Spleen (tissue), 11 donors: ENCODE measurements around the gene CLCN7. TPM values are rescaled to one million over a fixed set of nuclear protein-coding genes. Genes with fewer than 3 reads are reported as not detected.

Experiments
- DNase-seq: peaks from one replicate; pipeline ENCODE4 v3.0.0-alpha.2; 2020
- H3K27ac ChIP-seq, 8 donors: fragments of 200-600 bp; sonication (generic) in 7 of 8; 1 replicate in 4 of 8; 2 replicates in 4 of 8; pipeline versions ENCODE4 v1.5.0 to v1.8.0; 2016 to 2021; ENCODE audit warnings: inconsistent platforms in 4 of 8, mild to moderate bottlenecking in 4 of 8, moderate library complexity in 1 of 8
- H3K27me3 ChIP-seq, 7 donors: fragments of 200-600 bp; sonication (generic) in 6 of 7; replicated peaks in 1 of 7; 1 replicate in 4 of 7; 2 replicates in 3 of 7; pipeline versions ENCODE4 v1.5.0 to v1.8.0; 2016 to 2021; ENCODE audit warnings: inconsistent platforms in 3 of 7, mild to moderate bottlenecking in 1 of 7
- H3K36me3 ChIP-seq, 6 donors: fragments of 200-600 bp; sonication (generic) in 5 of 6; 1 replicate in 4 of 6; 2 replicates in 2 of 6; pipeline versions ENCODE4 v1.5.0 to v1.8.0; 2016 to 2021; ENCODE audit warnings: inconsistent platforms in 2 of 6
- H3K4me1 ChIP-seq, 6 donors: fragments of 200-600 bp; sonication (generic) in 5 of 6; 1 replicate in 3 of 6; 2 replicates in 3 of 6; pipeline versions ENCODE4 v1.5.0 to v1.8.0; 2016 to 2021; ENCODE audit warnings: inconsistent platforms in 3 of 6
- H3K4me3 ChIP-seq, 8 donors: fragments of 200-600 bp; sonication (generic) in 7 of 8; 1 replicate in 4 of 8; 2 replicates in 4 of 8; pipeline versions ENCODE4 v1.5.0 to v1.8.0; 2016 to 2021; ENCODE audit warnings: inconsistent platforms in 4 of 8, mild to moderate bottlenecking in 4 of 8, moderate library complexity in 2 of 8
- H3K9me3 ChIP-seq, 8 donors: fragments of 200-600 bp; sonication (generic) in 7 of 8; 1 replicate in 4 of 8; 2 replicates in 4 of 8; pipeline versions ENCODE4 v1.5.0 to v1.8.0; 2016 to 2021; ENCODE audit warnings: inconsistent platforms in 4 of 8
- POLR2A ChIP-seq, 3 donors: fragments of 450-650 bp; IDR thresholded peaks; one replicate each; pipeline ENCODE4 v1.5.1; 2017; ENCODE audit warnings: antibody characterized with exemption in 3 of 3, mild to moderate bottlenecking in 1 of 3
- POLR2AphosphoS5 ChIP-seq, 3 donors: sonication (generic); formaldehyde crosslinking; IDR thresholded peaks; one replicate each; pipeline ENCODE4 v1.5.1; 2017; ENCODE audit warnings: antibody characterized with exemption in 3 of 3
- WGBS, 5 donors: extraction: QIAGEN DNeasy Blood & Tissue Kit in 3 of 5; methylation state at CpG; one replicate each; pipeline versions ENCODE4 v1.1.5 to v1.1.7; 2013 to 2018; 5-methylcytosine and 5-hydroxymethylcytosine counted together
- intact Hi-C: fragments of 100-400 bp; cut with DNase I; formaldehyde crosslinking; loops from one replicate; pipeline ENCODE4 v1.15.0; 2023; ENCODE audit warnings: low total_unique reads
- polyA plus RNA-seq, 3 donors: library from polyadenylated mRNA; stranded (reverse); fragments of 200-250 nt; gene quantifications; one replicate each; pipeline ENCODE4 v1.2.1, GENCODE V29; 2013
- total RNA-seq, 7 donors: library from RNA; depleted of rRNA in 3 of 7; stranded (reverse); fragments of >200 nt in 3 of 7; fragmentation: NEBNext Ultra II Directional in 4 of 7; extraction: Animal tissue kit (Norgen Biotek cat#: 25700) in 4 of 7; gene quantifications; one replicate each; pipeline versions ENCODE4 v1.1.0 to v1.2.1, GENCODE V29; 2016 to 2021
- TF ChIP-seq, protein P1 (sequence below), 11 experiments: fragments of 200-600 bp in 7 of 11; fragments of 450-650 bp in 4 of 11; sonication (generic) in 4 of 11; IDR thresholded peaks in 8 of 11; conservative IDR thresholded peaks in 3 of 11; 1 replicate in 7 of 11; 2 replicates in 4 of 11; pipeline versions ENCODE4 v1.4.0 to v1.8.0; 2016 to 2021; ENCODE audit warnings: antibody characterized with exemption in 11 of 11, inconsistent platforms in 4 of 11, mild to moderate bottlenecking in 1 of 11
- donor health status: healthy with polysubstance abuse.
- donor health status: DM: no; HTN: no; CAD: no; lungs with moderate emphysema.
- donor health status: DM: no; HTN: no; CAD: no.
- donor health status: Bipolar disorder and iron deficiency.
- donor health status: healthy.
- donor health status: DM: no; HTN: no; CAD: no.
- donor health status: DM: yes; HTN: yes; CAD: no.

CLCN7 gene
- total and polyA plus RNA-seq, 10 donors = 43.2 to 146 (median 115) TPM

DNA sequence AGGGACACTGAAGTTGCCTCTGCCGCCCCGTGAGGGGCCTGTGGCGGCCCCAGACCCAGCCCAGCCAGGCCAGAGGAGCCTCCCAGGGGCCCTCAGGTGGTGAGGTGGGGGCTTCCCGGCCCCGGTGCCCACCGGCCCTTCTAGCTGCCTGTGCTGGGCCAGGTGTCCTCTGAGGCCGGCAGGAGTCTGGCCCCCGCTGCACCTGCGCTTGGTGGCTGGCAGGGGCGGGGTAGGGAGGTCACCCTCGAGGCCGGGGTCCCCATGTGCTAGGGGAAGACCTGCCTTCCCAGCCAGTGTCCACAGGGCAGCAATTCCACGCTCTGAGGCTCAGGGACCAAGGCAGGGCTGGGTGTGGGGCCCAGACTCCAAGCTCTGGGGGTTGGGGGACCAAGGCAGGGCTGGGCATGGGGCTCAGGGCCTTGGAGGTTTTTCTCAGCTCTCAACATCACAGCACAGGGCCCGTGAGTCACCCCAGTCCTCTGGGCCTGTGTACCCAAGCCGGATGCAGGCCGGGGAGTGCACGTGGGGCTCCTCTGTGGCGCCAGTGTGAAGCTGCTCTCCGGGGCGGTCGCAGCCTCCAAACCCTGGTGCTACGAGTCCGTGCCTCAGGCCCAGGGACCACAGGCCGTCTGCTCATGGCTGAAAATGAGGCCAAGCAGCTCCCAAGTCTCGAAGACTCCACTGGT is 29.2 kb downstream of the CLCN7 start:
- intact Hi-C loops = no loop called here
- TF ChIP-seq POLR2A (IDR thresholded peaks at IDR 0.05) (no peak), POLR2AphosphoS5 (IDR thresholded peaks at IDR 0.05) (no peak)
- TF ChIP-seq, protein P1, sequence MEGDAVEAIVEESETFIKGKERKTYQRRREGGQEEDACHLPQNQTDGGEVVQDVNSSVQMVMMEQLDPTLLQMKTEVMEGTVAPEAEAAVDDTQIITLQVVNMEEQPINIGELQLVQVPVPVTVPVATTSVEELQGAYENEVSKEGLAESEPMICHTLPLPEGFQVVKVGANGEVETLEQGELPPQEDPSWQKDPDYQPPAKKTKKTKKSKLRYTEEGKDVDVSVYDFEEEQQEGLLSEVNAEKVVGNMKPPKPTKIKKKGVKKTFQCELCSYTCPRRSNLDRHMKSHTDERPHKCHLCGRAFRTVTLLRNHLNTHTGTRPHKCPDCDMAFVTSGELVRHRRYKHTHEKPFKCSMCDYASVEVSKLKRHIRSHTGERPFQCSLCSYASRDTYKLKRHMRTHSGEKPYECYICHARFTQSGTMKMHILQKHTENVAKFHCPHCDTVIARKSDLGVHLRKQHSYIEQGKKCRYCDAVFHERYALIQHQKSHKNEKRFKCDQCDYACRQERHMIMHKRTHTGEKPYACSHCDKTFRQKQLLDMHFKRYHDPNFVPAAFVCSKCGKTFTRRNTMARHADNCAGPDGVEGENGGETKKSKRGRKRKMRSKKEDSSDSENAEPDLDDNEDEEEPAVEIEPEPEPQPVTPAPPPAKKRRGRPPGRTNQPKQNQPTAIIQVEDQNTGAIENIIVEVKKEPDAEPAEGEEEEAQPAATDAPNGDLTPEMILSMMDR (IDR thresholded peaks at IDR 0.05 in 8 of 11, conservative IDR thresholded peaks at IDR 0.05 in 3 of 11) = no peak
- DNase-seq = no peak
- no peak overlapping the region for H3K4me3 ChIP-seq
- WGBS, 5 donors = 78 to 92% (median 86%) methylated on average over 8 to 25 of the region's 25 CpGs
- H3K4me1 ChIP-seq = peaks cover 0 to 28% (median 2%) of the 10 kb centered on the region in 6 donors
- H3K27ac ChIP-seq = peak overlapping the region in 3 of 8 donors; percentile 51 to 87 (median 60)
- no peaks in the 10 kb centered on the region for H3K27me3 ChIP-seq
- peaks cover 0 to 70% (median 53%) of the 10 kb centered on the region in 6 donors for H3K36me3 ChIP-seq
- H3K9me3 ChIP-seq = no peaks in the 10 kb centered on the region

DNA sequence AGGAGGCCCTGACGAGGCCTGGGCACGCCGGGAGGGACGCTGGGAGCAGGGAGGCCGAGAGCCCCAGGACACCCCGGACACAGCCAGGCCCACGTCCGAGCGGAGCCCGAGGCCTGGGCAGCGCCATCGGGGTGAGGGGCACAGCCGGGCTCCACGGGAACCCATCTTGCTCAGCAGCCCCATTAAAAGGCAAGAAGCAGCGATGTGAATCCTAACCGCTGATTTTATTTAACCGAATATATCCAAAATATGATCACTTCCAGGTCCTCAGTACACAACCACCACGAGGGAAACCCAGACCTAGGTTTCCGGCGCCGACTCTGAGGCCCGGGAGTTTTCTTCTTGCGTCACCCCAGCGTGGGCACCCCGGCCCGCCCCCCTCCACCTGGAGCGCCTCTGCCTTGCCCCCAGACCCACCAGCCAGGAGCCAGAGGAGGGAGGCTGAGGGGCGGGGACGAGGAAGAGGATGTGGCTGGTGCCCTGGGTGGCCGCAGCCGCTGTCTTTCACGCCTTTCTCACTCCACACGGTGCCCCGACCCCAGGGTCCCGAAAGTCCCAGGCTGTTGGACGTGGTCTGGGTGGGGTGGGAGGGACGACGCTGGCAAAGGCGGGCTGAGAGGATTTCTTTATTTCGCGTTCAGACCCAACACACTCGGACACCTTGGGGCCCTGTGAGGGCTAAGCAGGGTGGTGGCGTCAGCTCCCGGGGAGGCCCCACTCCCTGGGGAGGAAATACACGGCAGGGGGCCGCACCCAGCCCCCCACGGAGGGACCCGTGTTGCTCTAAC is 29.9 kb downstream of the CLCN7 start:
- H3K4me1 ChIP-seq = peaks cover 0 to 28% (median 2%) of the 10 kb centered on the region in 6 donors
- 75 to 90% (median 79%) methylated on average over 39 to 48 of the region's 48 CpGs for WGBS, 5 donors
- no peaks in the 10 kb centered on the region for H3K9me3 ChIP-seq
- H3K27ac ChIP-seq = peak overlapping the region in 3 of 8 donors; percentile 51 to 87 (median 60)
- H3K27me3 ChIP-seq = no peaks in the 10 kb centered on the region
- H3K4me3 ChIP-seq = no peak overlapping the region
- peaks cover 0 to 62% (median 47%) of the 10 kb centered on the region in 6 donors for H3K36me3 ChIP-seq
- DNase-seq = no peak
- peak in 1 of 3 donors; percentile 44 for TF ChIP-seq POLR2AphosphoS5 (IDR thresholded peaks at IDR 0.05)
- TF ChIP-seq, protein P1 (IDR thresholded peaks at IDR 0.05 in 8 of 11, conservative IDR thresholded peaks at IDR 0.05 in 3 of 11) = no peak
- intact Hi-C loops = no loop called here

DNA sequence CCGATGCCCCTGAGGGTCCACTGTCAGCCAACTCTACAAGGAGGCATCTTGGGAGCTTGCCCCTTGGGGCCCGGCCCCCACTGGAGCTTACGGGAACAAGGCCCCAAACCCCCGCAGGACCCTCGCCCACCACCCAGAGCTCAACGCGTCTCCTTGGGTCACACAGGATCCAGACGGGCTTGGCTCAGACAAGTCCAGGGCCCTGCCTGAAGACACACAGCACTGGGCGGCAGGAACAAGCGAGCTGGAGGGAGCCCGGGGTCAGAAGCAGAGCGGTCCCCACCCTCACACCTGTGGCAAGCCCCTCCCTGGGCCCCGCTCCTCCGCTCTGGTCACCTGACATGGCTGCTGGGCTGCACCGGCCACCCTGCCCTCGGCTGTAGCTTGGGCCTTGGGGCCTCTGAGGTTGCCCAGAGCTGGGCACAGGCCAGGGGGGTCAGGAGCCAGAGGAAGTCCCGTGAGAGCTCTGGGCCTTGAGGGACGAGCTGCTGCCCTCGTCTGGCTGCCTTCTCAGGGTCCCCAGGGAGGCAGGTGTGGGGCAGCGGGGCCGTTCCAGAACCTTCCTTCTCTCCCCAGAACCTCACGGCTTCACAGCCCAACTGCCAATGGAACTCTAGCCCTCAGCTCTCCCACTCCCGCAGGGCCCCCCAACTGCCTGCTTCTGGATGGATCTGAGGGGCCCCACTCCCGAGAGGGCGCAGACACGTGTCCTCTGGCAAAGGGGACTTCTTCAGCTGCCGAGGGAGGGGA is 30.7 kb downstream of the CLCN7 start, which contains the start of gene CCDC154:
TSS of gene CCDC154 (minus strand) at position 577 of the 750 bp plus-strand sequence. CDS start at position 343, 234 bp downstream.
- no peak for DNase-seq
- no peaks in the 10 kb centered on the region for H3K9me3 ChIP-seq
- H3K27ac ChIP-seq = peak within 1 kb of the TSS in 3 of 8 donors; percentile 51 to 87 (median 60)
- intact Hi-C loops = no loop called here
- TF ChIP-seq POLR2AphosphoS5 (IDR thresholded peaks at IDR 0.05) (peak; percentile 23 to 40 (median 23)), POLR2A (IDR thresholded peaks at IDR 0.05) (no peak)
- TF ChIP-seq, protein P1 (IDR thresholded peaks at IDR 0.05 in 8 of 11, conservative IDR thresholded peaks at IDR 0.05 in 3 of 11) = no peak
- peaks cover 0 to 28% (median 2%) of the 10 kb centered on the region in 6 donors for H3K4me1 ChIP-seq
- no peak within 1 kb of the TSS for H3K4me3 ChIP-seq
- no peaks in the 10 kb centered on the region for H3K27me3 ChIP-seq
- 65 to 80% (median 78%) methylated on average over 14 to 27 of the region's 27 CpGs for WGBS, 5 donors
- H3K36me3 ChIP-seq = peaks cover 0 to 61% (median 41%) of the 10 kb centered on the region in 6 donors
